HG02870 (cell line): ENCODE measurements around the gene TFCP2L1.

Experiments
- ATAC-seq: cut with Tn5 transposase; IDR thresholded peaks from one replicate; pipeline ENCODE4 v1.9.1; 2021; ENCODE audit warnings: mild to moderate bottlenecking, moderate library complexity; ENCODE audit not compliant: unreplicated experiment

The TFCP2L1 gene

DNA sequence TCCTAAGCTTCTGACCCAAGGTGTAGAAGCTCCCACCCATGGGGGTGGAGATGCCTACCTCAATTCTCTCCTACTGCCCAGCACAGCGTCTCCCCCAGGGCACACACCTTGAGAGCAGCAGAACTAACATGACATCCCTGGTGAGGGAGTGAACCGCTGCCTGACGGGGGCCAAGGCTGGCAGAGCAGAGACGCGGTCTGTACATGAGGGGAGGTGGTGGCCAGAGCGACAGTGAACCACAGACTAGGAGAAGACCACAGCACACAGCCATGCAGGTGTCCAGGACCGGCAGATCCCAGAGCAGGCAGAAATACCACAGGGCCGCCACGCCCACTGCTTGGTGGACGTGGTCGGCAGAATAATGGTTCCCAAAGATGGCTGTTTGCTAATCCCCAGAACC lies 40.4 kb downstream of the TFCP2L1 start:
- no peak for ATAC-seq

DNA sequence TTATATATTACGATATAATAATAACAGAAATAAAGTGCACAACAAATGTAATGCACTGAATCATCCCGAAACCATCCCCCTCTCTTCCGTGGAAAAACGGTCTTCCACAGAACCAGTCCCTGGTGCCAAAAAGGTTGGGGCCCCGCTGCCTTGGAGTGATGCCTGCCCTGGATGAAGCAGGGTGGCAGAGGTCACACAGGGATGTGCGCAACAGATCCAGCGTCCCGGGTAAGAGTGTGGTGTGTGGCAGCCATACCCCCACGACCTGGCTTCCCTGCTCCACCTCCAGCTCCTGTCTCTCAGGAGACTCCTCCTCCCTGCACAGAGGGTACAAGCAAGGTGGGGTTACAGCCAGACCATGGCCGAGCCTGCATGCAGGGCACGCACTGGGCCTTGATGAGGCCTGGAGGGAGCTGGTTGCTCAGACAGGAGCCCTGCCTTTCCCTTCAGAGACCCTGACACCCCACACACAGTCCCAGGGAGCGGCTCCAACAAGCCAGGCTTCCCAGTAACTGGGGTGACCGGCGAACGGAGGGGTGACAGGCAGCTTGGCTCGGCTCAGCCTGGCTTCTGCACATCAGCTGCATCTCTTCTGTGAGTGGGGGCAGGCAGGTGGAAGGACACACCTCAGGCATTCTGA lies 41.1 kb downstream of the TFCP2L1 start:
- ATAC-seq, result no peak

DNA sequence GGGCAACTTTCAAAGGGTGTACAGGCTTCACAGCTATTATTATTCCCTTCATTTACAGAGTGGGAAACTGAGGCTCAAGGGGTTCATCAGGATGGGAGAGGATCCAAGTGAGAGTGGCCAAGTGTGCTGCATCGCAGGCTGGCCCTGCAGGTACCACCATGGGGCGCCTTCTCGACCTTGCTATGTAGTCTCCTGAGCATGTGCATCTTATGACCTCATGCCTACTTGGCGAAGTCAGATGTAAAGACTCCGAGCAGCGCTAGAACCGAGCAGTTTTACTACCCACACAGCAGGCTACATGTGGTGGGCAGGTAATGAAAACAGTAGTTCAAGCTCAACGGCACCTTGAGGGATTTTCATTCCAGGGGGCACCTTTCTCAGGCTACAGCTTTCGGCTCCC lies 42.0 kb downstream of the TFCP2L1 start:
- ATAC-seq, result no peak

DNA sequence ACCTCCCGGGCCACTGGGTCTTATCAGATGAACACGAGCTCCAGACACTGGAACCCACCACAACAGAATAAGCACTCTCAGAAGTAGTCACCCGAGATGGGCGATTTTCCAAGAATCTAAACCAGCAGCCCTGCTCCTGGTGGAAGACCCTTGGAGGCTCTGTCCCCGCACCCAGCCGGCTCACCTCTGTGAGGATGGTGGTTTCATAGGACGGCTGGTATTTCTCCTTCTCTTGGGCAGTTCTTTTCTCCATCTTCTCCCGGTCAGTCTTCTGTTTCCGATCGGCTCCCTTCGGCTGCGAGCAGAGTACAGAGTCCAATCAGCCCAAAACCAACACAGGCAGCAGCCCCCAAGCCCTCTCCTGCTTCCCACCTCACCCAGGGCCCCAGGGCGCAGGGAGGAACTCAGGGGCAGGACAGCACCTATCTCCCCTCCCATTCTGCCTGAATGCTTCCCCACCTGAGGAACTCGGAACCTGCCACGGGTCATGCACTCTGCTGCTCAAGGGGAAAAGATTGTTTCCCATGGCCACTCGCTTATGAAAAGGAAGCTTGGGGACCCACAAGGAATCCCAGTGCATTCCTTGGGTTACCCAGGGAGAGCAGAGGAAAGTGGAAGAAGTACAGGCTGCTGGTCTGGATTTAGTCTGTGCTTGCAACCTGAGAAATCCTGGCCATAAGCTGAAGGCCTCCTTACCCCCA lies 42.7 kb downstream of the TFCP2L1 start:
- no peak for ATAC-seq

DNA sequence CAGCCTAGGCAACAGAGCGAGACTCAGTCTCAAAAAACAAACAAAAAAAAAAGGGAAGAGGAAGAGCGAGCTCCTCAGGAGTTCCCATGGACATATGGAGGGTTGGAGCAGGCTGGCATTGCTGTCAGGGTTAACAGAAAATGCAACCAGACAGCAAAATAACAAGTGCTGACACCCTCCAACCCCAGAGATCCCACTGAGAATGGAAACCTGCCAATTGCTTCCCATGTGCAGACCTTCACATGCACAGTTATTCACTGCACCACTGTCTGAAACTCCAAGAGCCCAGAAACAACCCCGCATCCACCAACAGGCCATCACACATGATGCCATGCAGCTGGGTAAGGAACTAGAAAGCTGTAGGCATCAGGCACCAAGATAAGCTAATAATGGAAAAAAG lies 43.5 kb downstream of the TFCP2L1 start:
- no peak for ATAC-seq

DNA sequence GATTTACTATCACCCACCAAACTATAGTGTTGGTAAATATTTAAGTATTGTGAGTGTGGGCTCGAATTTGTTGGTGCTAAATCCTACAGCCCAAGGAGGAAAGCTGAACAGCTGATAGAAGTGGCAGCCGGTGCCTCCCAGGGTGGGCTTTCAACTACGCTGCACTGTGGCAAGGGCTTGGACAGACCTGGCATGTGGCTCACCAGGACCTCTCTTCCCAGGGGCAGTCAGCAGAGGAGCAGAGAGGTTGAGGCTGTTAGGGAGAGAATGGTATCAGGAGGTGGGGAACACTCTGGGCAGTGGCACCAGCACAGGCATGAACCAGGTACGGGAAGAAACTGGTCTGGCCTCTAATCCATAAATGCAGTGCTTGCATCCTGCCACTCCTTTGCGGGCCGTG lies 44.6 kb downstream of the TFCP2L1 start:
- ATAC-seq, result no peak

DNA sequence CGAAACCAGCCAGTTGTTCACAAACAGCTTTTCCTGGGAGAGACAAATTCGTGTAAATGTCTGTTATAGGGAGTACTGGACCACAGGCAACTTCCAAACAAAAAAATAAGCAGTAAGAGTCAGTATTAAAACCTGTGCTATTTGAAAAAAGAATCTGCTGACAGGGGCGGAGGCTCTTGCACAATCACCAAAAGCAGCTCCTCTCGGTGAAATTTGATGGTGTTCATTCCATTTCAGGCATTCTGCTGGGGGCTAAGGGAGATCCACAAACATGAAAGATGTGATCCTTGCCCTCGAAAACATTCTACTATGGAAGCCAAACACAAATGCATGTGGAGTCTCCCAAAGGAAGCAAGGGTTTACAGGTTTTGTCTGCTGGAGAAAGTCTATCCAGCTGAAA lies 45.0 kb downstream of the TFCP2L1 start:
- no peak for ATAC-seq

DNA sequence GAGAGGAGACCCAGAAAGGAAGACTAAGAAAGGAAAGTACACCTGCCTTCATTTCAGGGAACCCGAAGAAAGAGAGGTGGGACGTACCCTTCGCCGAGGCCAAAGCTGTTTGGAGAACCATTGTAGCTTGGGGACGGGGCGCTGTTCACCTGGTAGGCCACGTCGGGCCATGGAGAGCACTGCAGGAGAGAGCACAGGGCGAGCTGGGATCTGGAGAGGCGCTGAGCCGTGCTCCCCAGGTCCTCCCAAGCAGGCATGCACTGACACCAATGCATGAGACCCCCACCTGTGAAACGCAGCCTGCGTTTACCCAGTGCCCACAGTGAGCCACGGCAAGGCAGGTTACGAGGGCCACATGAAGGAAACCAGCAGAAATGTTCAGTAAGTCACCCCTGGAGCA lies 45.5 kb downstream of the TFCP2L1 start:
- ATAC-seq, result no peak

DNA sequence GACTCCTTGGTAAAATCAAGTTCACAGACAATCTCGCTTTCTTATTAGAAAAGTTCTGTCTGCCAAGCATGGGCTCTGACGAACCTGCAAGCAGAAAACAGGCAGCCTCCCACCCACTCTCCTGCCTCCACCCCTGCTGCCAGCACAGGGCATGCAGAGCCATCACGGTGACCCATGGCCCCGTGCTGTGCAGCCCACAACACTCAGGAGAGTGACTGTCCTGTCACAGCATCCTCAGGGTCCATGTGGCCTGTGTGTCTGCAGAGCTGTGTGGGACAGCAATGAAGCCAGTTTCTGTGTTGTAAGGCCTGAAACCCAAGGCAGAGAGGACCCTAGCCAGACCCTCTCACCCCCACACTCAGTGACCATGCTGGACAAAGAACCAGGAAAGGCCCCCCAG lies 46.2 kb downstream of the TFCP2L1 start:
- ATAC-seq, result no peak

DNA sequence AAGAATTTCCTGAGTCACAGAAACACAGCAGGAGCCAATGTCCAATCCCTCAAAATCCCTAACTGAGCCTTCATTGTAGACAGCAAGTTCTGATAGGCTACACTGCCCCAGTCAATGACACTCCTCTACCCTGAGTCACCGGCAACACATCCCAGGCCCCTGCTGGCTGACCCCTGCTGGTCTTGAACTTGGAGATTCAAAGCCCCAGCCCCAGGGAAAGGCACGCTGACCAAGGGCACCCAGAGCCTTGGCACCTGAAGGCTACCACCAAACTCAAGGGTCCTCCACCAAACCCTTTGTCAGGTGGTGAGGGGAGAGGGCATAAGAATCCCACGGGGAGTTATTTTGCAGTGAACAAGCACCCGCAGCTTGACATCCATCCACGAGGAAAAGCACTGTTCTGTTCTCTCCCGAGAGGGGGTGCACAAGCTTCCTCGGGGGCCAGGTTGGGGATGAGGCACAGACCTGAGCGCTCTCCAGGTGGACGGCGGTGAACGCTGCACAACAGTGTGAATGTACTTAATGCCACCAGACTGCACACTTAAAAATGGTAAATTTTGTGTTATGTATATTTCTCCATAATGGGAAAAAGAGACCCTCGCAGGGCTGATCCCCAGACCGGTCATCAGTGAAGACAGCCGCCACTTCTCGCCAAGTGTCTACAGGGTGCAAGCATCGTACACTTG lies 46.9 kb downstream of the TFCP2L1 start:
- ATAC-seq, result no peak

DNA sequence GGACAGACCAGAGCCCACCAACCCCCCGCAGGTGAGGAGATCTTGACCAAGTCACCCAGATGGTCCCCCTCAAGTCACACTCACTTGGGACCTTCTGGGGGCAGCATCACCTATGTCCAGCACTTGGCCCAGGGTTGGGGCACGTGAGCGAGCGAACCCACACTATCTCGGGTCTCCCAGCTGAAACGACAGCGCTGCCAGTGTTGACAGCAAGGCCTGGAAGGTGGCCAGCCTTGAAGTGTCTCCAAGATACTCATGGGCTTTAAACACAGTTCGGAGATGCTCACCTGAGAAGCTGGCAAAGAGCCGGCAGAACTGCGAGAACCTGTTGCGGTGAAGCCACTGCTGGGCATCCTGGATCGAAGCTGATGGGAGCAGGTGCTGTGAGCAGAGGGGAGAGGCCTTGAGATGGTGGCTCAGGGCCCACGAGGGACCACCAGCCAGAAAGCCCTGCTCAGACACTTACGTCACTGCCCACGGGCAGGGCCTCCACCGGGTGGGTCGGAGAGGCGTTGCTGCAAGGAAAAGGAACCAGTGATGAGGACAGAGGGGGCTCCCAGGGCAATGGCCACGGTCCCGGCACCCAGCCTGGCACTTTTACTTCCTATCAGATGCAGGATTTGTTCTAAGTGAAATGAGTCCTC lies 47.5 kb downstream of the TFCP2L1 start:
- ATAC-seq, result no peak

DNA sequence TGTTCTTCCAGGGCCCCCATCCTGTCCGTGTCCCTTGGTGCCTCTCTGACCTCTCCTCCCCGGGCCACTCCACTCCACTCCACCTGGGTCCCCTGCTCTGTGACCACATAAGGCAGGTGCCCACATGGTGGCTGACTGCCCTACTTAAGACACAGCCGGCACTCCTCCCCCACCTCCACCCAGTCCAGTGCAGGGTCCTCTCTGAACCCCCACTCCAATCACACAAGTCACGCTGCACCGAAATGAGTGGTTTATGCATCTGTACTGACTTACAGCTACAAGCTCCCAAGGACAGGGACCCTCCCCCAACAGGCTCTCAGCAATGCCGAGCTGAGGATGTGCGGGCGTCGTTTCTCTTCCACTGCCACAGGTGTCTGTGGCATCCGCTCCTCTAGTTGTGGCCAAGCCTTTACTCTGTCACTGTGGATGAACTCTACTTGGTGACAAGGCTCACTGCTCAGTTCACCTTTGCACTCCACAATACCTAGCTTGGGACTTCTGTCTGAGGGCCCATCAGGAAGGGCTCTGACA lies 48.3 kb downstream of the TFCP2L1 start:
- ATAC-seq, result no peak

DNA sequence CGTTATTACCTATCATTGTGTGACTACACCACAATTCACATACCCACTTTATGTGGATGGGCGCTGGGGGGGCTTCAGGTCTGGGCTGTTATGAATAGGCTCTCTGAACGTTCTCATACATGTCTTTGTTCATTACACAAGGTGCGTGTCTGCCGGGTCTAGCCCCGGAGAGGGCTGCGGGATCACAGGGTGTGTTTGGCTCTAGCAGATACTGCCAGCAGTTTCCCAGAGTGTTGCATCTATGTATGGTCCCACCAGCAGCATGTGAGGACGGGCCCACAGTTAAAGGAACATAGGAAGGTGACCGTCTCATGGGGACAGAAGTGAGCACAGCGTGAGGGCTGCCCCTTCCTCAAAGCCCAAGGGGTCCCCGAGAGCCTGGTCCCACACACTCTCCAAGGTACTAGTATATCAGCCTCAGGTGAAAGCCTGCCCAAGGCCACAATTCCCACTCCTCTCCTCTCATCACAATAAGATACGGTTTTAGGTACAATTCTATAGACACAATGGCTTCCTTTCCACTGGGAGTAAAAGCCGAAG lies 48.8 kb downstream of the TFCP2L1 start:
- ATAC-seq, result no peak

DNA sequence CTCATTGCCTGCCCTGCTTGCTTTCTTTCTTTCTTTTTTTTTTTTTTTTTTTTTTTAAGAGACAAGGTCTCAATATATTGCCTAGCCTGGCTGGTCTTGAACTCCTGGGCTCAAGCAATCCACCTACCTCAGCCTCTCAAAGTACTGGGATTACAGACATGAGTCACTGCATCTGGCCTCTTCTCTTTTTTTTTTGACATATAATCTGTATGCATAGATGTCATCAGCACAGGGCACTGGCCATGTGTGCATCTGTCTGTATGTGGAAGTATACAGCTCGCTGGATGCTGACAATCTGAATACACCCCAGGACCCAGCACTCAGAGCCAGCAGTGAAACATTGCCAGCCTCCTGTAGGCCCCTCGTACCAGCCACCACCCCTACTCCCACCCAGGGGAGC lies 49.5 kb downstream of the TFCP2L1 start:
- no peak for ATAC-seq

DNA sequence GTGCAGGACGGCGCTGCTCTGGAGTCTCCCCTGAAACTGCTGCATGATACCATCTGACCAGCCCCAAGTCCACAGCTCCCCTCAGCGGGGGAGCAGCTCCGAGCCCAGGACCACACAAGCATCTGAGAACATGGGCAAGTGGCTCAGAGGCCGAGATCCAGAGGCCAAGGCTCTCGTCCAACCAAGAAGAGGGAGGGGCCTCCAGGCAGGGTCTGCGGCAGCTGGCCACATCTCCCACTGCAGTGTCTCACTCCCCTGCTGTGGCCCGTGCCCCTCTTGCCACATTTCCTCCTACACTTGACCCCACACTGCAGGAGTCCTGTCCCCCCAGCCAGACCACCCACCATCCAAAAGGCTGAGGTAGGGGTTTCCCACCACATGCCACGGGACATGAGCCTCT lies 50.2 kb downstream of the TFCP2L1 start:
- ATAC-seq, result no peak

DNA sequence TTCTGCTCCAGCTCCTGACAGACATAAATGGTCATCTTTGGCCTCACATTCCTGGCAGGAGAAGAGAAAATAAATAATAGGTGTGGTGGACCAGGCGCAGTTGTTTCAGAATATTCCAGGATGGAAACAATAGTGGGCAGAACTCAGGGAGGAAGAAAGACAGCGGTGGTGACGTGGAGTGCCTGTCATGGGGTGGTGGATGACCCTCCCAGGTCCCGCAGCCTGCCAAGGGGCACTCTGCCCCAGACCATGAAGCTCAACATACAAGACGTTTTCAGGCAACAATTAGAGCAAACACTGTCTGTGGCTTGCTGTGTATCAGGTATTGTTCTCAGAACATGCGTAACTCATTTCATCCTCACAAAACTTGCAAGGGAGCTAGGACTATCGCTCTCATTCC lies 50.9 kb downstream of the TFCP2L1 start:
- no peak for ATAC-seq

DNA sequence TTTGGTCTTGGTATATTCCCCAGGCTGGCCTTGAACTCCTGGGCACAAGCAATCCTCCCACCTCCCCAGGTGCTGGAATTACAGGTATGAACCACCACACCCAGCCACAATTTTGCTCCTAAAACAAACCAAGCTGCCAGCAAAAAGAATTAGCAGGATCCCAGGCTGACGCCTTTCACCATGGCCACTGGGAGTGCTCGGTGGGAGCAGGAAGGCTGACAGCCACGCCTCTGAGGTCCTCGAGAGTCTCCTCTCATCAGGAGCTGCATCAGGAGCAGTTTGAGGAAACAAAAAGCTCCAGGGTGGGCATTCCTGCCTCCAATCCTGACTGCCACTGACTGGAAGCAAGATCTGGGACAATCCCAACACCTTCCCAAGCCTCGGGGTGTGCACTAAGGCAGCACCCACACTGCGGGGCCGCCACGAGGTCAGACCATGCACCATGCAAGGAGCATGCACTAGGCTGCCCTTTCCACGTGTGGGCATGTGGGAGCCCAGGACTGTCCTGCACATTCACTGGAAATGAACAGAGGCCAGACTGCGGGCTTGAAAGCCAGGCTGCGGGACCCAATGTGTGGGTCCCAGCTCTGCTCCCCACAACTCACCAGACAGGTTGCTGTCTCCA lies 51.4 kb downstream of the TFCP2L1 start:
- no peak for ATAC-seq

DNA sequence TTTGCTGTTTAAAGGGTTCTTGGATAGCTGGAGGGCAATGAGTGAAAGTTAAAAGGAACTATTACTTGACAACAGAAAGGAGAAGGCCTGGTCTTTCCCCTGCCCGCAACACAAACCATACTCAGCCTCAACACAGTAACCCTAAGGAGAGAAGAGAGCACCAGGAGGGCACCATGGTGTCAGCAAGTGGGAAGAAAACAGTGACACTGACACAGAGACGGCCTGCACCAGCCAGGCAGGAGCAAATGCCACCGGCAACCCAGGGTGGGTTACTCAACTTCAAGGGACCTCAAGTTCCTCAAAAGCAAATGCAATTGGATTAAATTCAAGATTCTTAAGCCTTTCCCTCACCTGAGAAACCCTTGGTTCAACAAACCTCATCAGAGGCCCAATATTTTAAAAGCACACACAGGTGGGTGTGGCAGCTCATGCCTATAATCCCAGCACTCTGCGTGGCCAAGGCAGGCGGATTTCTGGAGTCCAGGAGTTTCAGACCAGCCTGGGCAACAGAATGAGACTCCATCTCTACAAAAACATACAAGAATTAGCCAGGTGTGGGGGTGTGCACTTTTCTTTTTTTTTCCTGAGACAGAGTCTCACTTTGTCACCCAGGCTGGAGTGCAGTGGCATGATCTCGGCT lies 52.3 kb downstream of the TFCP2L1 start:
- ATAC-seq, result no peak

DNA sequence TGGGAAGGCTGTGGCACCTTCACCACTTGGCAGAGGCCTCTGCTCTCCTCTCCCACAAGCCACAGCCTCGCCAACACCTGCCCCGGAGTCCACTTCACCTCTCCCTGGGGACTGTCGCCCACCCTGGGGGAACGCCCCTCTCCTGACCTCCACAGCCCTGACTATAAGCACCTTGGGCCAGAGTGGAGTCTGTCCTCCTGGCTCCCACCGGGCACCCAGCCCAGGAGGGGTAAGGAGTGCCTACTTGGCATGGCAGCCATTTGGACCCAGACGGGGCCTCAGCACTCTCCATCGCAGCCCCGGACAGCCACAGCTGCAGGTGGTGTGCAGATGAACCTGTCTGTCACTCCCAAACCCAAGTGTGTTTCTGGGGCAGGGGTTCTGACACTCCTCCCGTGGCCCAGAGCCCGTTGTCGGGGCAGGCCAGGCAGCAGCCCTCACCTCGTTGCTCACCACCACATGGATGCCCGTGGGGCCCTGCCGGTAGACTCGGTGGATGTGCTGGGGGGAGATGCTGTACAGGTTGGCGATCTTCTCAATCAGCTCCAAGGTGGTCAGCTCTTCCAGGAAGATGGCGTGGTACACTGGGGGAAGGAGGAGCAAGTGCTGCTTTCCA lies 53.5 kb downstream of the TFCP2L1 start:
- no peak for ATAC-seq

DNA sequence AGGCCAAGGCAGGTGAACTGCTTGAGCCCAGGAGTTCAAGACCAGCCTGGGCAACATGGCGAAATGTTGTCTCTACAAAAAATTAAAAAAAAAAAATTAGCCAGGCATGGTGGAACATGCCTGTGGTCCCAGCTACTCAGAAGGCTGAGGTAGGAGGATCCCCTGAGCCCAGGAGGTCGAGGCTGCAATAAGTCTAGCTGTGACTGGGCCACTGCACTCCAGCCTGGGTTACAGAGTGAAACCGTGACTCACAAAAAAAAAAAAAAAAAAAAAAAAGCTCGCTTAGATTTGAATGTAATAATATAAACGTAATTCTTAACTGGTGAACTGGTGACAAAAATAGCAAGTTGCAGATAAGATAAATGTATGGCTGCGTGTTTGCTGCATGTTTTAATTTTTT lies 56.5 kb downstream of the TFCP2L1 start:
- no peak for ATAC-seq
